Measurements from ENCODE around the gene CREB3L2. TPM values are rescaled to one million over a fixed set of nuclear protein-coding genes. Genes with fewer than 3 reads are reported as not detected.

CREB3L2 gene
- polyA plus RNA-seq, 3 donors = 6.9 to 12.9 (median 11.9) TPM

DNA sequence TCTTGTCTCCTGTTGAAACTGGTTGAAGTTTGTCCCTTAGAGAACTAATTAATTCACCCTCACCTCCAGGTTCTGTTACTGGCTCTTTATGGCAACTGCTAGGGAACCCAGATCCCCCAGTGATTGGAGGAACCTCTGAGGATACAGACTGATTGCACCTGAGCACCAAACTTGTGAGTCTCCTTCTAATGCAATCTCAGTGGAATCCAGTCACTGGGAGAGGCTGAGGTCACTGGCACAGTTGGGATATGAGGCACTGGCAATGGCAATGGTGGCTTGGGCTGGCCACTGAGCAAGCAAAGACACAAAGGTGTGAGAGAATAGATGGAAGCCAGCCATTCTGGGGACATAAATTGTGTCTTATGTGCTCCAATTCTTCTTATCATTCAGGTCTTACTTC lies 149.8 kb downstream of the CREB3L2 start:
- Histone ChIP-seq H3K4me3 (replicated peaks in 1 of 3; ENCODE audit: low read depth in 2 of 3, low read length in 3 of 3) (no peak overlapping the region), H3K79me2 (ENCODE audit: insufficient read depth, low read length) (no peaks in the 10 kb centered on the region), H2AFZ (ENCODE audit: insufficient read depth, low read depth, low read length, poor library complexity, severe bottlenecking) (no peak overlapping the region), H3K4me2 (replicated peaks; ENCODE audit: extremely low read depth, low read length, poor library complexity, severe bottlenecking) (no peak overlapping the region), H3K27ac (ENCODE audit: low read depth in 1 of 2, low read length in 2 of 2) (no peak overlapping the region), H3K4me1 (ENCODE audit: control insufficient read depth in 1 of 2, insufficient read depth in 2 of 2, low read length in 2 of 2) (peaks cover 0 to 2% of the 10 kb centered on the region in 2 donors), H3K36me3 (replicated peaks in 1 of 2; ENCODE audit: control insufficient read depth in 1 of 2, insufficient read depth in 2 of 2, low read length in 2 of 2) (no peaks in the 10 kb centered on the region), H3K27me3 (ENCODE audit: control insufficient read depth in 2 of 2, insufficient read depth in 2 of 2, low read length in 2 of 2) (peaks cover 29% of the 10 kb centered on the region in 2 donors), H3K9me3 (replicated peaks in 1 of 2; ENCODE audit: control insufficient read depth in 1 of 2, insufficient read depth in 1 of 2, low read length in 2 of 2) (peaks cover 0 to 18% of the 10 kb centered on the region in 2 donors), H4K20me1 (ENCODE audit: insufficient read depth, low read length) (no peaks in the 10 kb centered on the region), H3K9ac (ENCODE audit: insufficient read depth, low read length, poor library complexity, severe bottlenecking) (no peak overlapping the region)
- peaks cover 0 to 6% (median 0%) of the 10 kb centered on the region in 7 donors for H3K9me3 Mint-ChIP-seq
- no peak overlapping the region for H3K4me3 Mint-ChIP-seq
- intact Hi-C loops (cut with micrococcal nuclease) = no loop called here
- H3K4me1 Mint-ChIP-seq = peaks cover 3% of the 10 kb centered on the region
- no peak overlapping the region for H3K27ac Mint-ChIP-seq
- peaks cover 26 to 35% (median 28%) of the 10 kb centered on the region in 3 donors for H3K27me3 Mint-ChIP-seq (ENCODE audit: low read depth in 3 of 3)
- no peak for DNase-seq
- H3K36me3 Mint-ChIP-seq = peaks cover 0 to 8% of the 10 kb centered on the region in 2 donors
- TF ChIP-seq, protein P1, sequence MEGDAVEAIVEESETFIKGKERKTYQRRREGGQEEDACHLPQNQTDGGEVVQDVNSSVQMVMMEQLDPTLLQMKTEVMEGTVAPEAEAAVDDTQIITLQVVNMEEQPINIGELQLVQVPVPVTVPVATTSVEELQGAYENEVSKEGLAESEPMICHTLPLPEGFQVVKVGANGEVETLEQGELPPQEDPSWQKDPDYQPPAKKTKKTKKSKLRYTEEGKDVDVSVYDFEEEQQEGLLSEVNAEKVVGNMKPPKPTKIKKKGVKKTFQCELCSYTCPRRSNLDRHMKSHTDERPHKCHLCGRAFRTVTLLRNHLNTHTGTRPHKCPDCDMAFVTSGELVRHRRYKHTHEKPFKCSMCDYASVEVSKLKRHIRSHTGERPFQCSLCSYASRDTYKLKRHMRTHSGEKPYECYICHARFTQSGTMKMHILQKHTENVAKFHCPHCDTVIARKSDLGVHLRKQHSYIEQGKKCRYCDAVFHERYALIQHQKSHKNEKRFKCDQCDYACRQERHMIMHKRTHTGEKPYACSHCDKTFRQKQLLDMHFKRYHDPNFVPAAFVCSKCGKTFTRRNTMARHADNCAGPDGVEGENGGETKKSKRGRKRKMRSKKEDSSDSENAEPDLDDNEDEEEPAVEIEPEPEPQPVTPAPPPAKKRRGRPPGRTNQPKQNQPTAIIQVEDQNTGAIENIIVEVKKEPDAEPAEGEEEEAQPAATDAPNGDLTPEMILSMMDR (IDR thresholded peaks at IDR 0.05) = no peak

DNA sequence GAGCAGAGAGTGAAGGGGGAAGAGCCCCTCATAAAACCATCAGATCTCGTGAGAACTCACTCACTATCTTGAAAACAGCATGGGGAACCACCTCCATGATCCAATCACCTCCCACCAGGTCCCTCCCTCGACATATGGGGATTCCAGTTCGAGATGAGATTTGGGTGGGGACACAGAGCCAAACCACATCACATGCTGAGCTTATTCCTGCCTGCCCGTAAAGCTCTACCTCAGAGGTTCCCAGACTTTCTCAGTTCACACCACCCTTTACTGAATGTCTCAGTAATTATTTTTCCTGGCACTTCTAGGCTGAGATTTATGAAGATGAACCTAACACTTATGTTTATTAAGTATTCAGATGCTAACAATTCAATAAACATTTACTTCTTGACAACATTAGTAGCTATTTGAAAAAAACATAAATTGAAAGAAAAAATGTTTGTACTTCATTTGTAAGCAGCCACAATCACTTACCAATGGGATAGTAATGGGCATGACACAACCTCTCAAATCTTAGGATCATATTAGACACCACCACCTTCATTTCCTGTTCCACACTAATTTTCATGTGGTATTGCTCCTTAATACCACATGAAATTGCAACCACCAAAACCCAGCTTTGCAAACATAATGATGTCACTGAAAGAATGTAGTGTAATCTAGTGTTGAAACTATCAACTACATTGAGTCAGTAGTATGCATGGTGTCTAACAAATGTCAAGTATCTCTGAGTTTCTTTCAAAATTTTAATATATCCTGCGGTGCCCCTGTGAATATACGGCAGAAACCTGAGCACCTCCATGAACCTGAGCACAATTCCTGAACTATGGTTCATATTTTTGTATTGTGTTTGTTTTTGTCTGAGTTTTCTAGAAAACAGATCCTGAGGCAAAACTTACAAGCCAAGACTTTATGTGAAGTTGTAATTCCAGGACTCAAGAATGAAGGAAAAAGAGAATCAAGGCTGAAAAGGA lies 150.6 kb downstream of the CREB3L2 start:
- no peak for DNase-seq
- Mint-ChIP-seq H3K4me3 (peak overlapping the region in 1 of 2 donors; percentile 9), H3K9me3 (peaks cover 0 to 9% (median 0%) of the 10 kb centered on the region in 7 donors), H3K27ac (peak overlapping the region in 1 of 7 donors; percentile 1), H3K27me3 (ENCODE audit: low read depth in 3 of 3) (peaks cover 31 to 41% (median 33%) of the 10 kb centered on the region in 3 donors), H3K36me3 (peaks cover 0 to 8% of the 10 kb centered on the region in 2 donors), H3K4me1 (peaks cover 3% of the 10 kb centered on the region)
- H3K4me1 ChIP-seq (ENCODE audit: control insufficient read depth in 1 of 2, insufficient read depth in 2 of 2, low read length in 2 of 2) = peaks cover 0 to 2% of the 10 kb centered on the region in 2 donors
- WGBS (ENCODE audit: insufficient coverage) = 96% methylated on average over 4 of the region's 6 CpGs
- H3K9me3 ChIP-seq (replicated peaks in 1 of 2; ENCODE audit: control insufficient read depth in 1 of 2, insufficient read depth in 1 of 2, low read length in 2 of 2) = peaks cover 0 to 18% of the 10 kb centered on the region in 2 donors
- no peak overlapping the region for H3K27ac ChIP-seq (ENCODE audit: low read depth in 1 of 2, low read length in 2 of 2)
- H3K79me2 ChIP-seq (ENCODE audit: insufficient read depth, low read length) = no peaks in the 10 kb centered on the region
- no peak overlapping the region for H3K4me2 ChIP-seq (replicated peaks; ENCODE audit: extremely low read depth, low read length, poor library complexity, severe bottlenecking)
- TF ChIP-seq, protein P1 (IDR thresholded peaks at IDR 0.05) = no peak
- no peaks in the 10 kb centered on the region for H4K20me1 ChIP-seq (ENCODE audit: insufficient read depth, low read length)
- H2AFZ ChIP-seq (ENCODE audit: insufficient read depth, low read depth, low read length, poor library complexity, severe bottlenecking) = no peak overlapping the region
- no peaks in the 10 kb centered on the region for H3K36me3 ChIP-seq (replicated peaks in 1 of 2; ENCODE audit: control insufficient read depth in 1 of 2, insufficient read depth in 2 of 2, low read length in 2 of 2)
- no peak overlapping the region for H3K9ac ChIP-seq (ENCODE audit: insufficient read depth, low read length, poor library complexity, severe bottlenecking)
- H3K27me3 ChIP-seq (ENCODE audit: control insufficient read depth in 2 of 2, insufficient read depth in 2 of 2, low read length in 2 of 2) = peaks cover 34% of the 10 kb centered on the region in 2 donors
- no peak overlapping the region for H3K4me3 ChIP-seq (replicated peaks in 1 of 3; ENCODE audit: low read depth in 2 of 3, low read length in 3 of 3)
- intact Hi-C loops (cut with micrococcal nuclease) = no loop called here

All from CD14-positive monocyte (primary cell).